Right lobe of liver (tissue), 6 donors: Measurements from ENCODE around the gene MEI1. TPM values are rescaled to one million over a fixed set of nuclear protein-coding genes. Genes with fewer than 3 reads are reported as not detected.
A peak's percentile ranks its signal among the peaks of the same experiment; 100 is the strongest.

Source experiments
- ATAC-seq, 4 donors: fragments of 200-7000 bp; cut with Tn5 transposase; one replicate each; pipeline ENCODE4 v1.9.1; 2020; ENCODE audit warnings: mild to moderate bottlenecking in 4 of 4, moderate library complexity in 4 of 4
- DNase-seq, 3 donors: peaks; one replicate each; pipeline ENCODE4 v3.0.0-alpha.2; 2020
- H3K27ac ChIP-seq, 3 donors: fragments of 200-600 bp; one replicate each; pipeline ENCODE4 v1.8.0; 2022
- H3K27me3 ChIP-seq, 2 donors: fragments of 200-600 bp; one replicate each; pipeline ENCODE4 v1.8.0; 2022
- H3K36me3 ChIP-seq, 4 donors: fragments of 200-600 bp; sonication (generic) in 1 of 4; one replicate each; pipeline versions ENCODE4 v1.5.1 to v1.8.0; 2017 to 2022; ENCODE audit warnings: control low read depth in 1 of 4
- H3K4me1 ChIP-seq, 4 donors: fragments of 200-600 bp; sonication (generic) in 1 of 4; one replicate each; pipeline versions ENCODE4 v1.5.1 to v1.8.0; 2017 to 2022; ENCODE audit warnings: control low read depth in 1 of 4
- H3K4me3 ChIP-seq, 3 donors: fragments of 200-600 bp; one replicate each; pipeline ENCODE4 v1.8.0; 2022
- H3K9me3 ChIP-seq, 4 donors: fragments of 200-600 bp; sonication (generic) in 1 of 4; one replicate each; pipeline versions ENCODE4 v1.5.1 to v1.8.0; 2017 to 2022; ENCODE audit warnings: control low read depth in 1 of 4
- CTCF ChIP-seq, 4 donors: fragments of 200-600 bp in 3 of 4; fragments of 450-650 bp in 1 of 4; IDR thresholded peaks; one replicate each; pipeline versions ENCODE4 v1.5.1 to v1.8.0; 2016 to 2022; ENCODE audit warnings: antibody characterized with exemption in 4 of 4, mild to moderate bottlenecking in 2 of 4
- POLR2A ChIP-seq: fragments of 450-650 bp; IDR thresholded peaks from one replicate; pipeline ENCODE4 v1.6.1; 2017; ENCODE audit warnings: antibody characterized with exemption, mild to moderate bottlenecking
- WGBS: methylation state at CpG from one replicate; pipeline ENCODE4 v1.1.6; 2018; ENCODE audit warnings: low coverage, low lambda C conversion rate; ENCODE audit not compliant: insufficient coverage; ENCODE audit errors: missing lambda C conversion rate; 5-methylcytosine and 5-hydroxymethylcytosine counted together
- intact Hi-C, 2 donors: fragments of 100-400 bp; cut with DNase I; formaldehyde crosslinking; loops; one replicate each; pipeline versions ENCODE4 v1.11.2 to v1.14.1; 2022
- total RNA-seq, 6 experiments: library from RNA; depleted of rRNA in 2 of 6; stranded (reverse); fragments of >200 nt in 2 of 6; fragmentation: NEBNext Ultra II Directional in 3 of 6; extraction: Animal tissue kit (Norgen Biotek cat#: 25700) in 3 of 6; gene quantifications; one replicate each; pipeline versions ENCODE4 v1.1.0 to v1.2.4, GENCODE V29; 2016 to 2023
- donor health status: DM: no; HTN: yes; CAD: no.
- donor health status: DM: no; HTN: no; CAD: no.
- donor health status: DM: no; HTN: no; CAD: no.
- donor health status: DM: no; HTN: yes; CAD: no.
- donor health status: DM: no; HTN: yes; CAD: no.

The MEI1 gene
- total RNA-seq, 6 experiments from 2014 or later, result 0.37 to 1.0 (median 0.60) TPM

- peak overlapping the region in 1 of 3 donors; percentile 99 for H3K27ac ChIP-seq
- TF ChIP-seq CTCF (IDR thresholded peaks at IDR 0.05) (no peak), POLR2A (no peak)
- no peak for ATAC-seq
- H3K9me3 ChIP-seq, result no peaks in the 10 kb centered on the region
- H3K27me3 ChIP-seq, result no peaks in the 10 kb centered on the region
- peaks cover 0 to 5% (median 0%) of the 10 kb centered on the region in 4 donors for H3K36me3 ChIP-seq
- WGBS, result 37% methylated on average over 4 of the region's 6 CpGs
- no peak for DNase-seq
- intact Hi-C loops, result no loop called here
- H3K4me1 ChIP-seq, result peaks cover 0 to 24% (median under 1%) of the 10 kb centered on the region in 4 donors
- H3K4me3 ChIP-seq, result no peak overlapping the region
Observed at GRCh38 chr22:41831383-41831782, 132.1 kb downstream of the MEI1 start.

GRCh38 chr22:41831828-41832552, 132.7 kb downstream of the MEI1 start:
- Histone ChIP-seq H3K9me3 (no peaks in the 10 kb centered on the region), H3K4me3 (peak overlapping the region; percentile 34 to 96 (median 86)), H3K27me3 (no peaks in the 10 kb centered on the region), H3K4me1 (peaks cover 0 to 29% (median under 1%) of the 10 kb centered on the region in 4 donors), H3K36me3 (peaks cover 0 to 11% (median 0%) of the 10 kb centered on the region in 4 donors), H3K27ac (peak overlapping the region; percentile 84 to 99 (median 93))
- TF ChIP-seq CTCF (IDR thresholded peaks at IDR 0.05) (no peak), POLR2A (no peak)
- ATAC-seq (no peak), DNase-seq (peak in 1 of 3 donors; percentile 27)
- intact Hi-C loops, result no loop called here
- WGBS, result 12% methylated on average over 14 of the region's 17 CpGs

GRCh38 chr22:41832553-41833368, 133.5 kb downstream of the MEI1 start, which contains the start of gene SREBF2:
Gene SREBF2 (plus strand): TSS chr22:41833105. CDS start chr22:41833271, 166 bp downstream.
- peak within 1 kb of the TSS; percentile 84 to 99 (median 93) for H3K27ac ChIP-seq
- peak; percentile 82 for TF ChIP-seq POLR2A
- peak in 1 of 4 donors; percentile 9 for TF ChIP-seq CTCF (IDR thresholded peaks at IDR 0.05)
- peak; percentile 100 for DNase-seq
- no peaks in the 10 kb centered on the region for H3K27me3 ChIP-seq
- peaks cover 0 to 12% (median 0%) of the 10 kb centered on the region in 4 donors for H3K36me3 ChIP-seq
- intact Hi-C loops, result no loop called here
- ATAC-seq, result peak; percentile 87 to 95 (median 90)
- peak within 1 kb of the TSS; percentile 86 to 96 (median 89) for H3K4me3 ChIP-seq
- H3K4me1 ChIP-seq, result peaks cover 0 to 29% (median under 1%) of the 10 kb centered on the region in 4 donors
- no peaks in the 10 kb centered on the region for H3K9me3 ChIP-seq
- 5% methylated on average over 3 of the region's 75 CpGs for WGBS

- Histone ChIP-seq H3K9me3 (no peaks in the 10 kb centered on the region), H3K27me3 (no peaks in the 10 kb centered on the region), H3K4me3 (peak overlapping the region; percentile 86 to 96 (median 89)), H3K27ac (peak overlapping the region; percentile 84 to 99 (median 92)), H3K4me1 (peaks cover 0 to 29% (median under 1%) of the 10 kb centered on the region in 4 donors), H3K36me3 (peaks cover 0 to 12% (median 0%) of the 10 kb centered on the region in 4 donors)
- ATAC-seq (peak; percentile 6 to 41 (median 10)), DNase-seq (peak; percentile 64 to 76 (median 65))
- intact Hi-C loops, result no loop called here
- TF ChIP-seq CTCF (IDR thresholded peaks at IDR 0.05) (peak in 1 of 4 donors; percentile 16), POLR2A (no peak)
- WGBS, result 0% methylated on average over 6 of the region's 86 CpGs
Observed at GRCh38 chr22:41833369-41834004, 134.2 kb downstream of the MEI1 start.
